Liver (tissue), 3 donors: ENCODE data around the gene SUGCT.

Experiments
- CTCF ChIP-seq: fragments of 150-350 bp; IDR thresholded peaks from 2 replicates; pipeline ENCODE4 v1.5.1; 2017; ENCODE audit warnings: improper control_type of control experiment, low read depth, low read length; ENCODE audit not compliant: missing input control
- EGR1 ChIP-seq, 2 donors: IDR thresholded peaks; 2 replicates each; pipeline ENCODE4 v1.6.1; 2016 to 2018; ENCODE audit warnings: antibody characterized with exemption in 2 of 2, low read depth in 2 of 2
- FOXA1 ChIP-seq: IDR thresholded peaks from 2 replicates; pipeline ENCODE4 v1.6.1; 2016; ENCODE audit warnings: antibody characterized with exemption
- JUND ChIP-seq, 2 donors: IDR thresholded peaks; 2 replicates each; pipeline ENCODE4 v1.6.1; 2016; ENCODE audit warnings: antibody characterized with exemption in 2 of 2
- MAX ChIP-seq: IDR thresholded peaks from 2 replicates; pipeline ENCODE4 v1.6.1; 2016; ENCODE audit warnings: antibody characterized with exemption
- REST ChIP-seq: IDR thresholded peaks from 2 replicates; pipeline ENCODE4 v1.6.1; 2016; ENCODE audit warnings: antibody characterized with exemption, mild to moderate bottlenecking
- RXRA ChIP-seq, 2 donors: IDR thresholded peaks; 2 replicates each; pipeline ENCODE4 v1.6.1; 2017 to 2018; ENCODE audit warnings: antibody characterized with exemption in 2 of 2, mild to moderate bottlenecking in 1 of 2
- SP1 ChIP-seq: IDR thresholded peaks from 2 replicates; pipeline ENCODE4 v1.6.1; 2018; ENCODE audit warnings: antibody characterized with exemption, mild to moderate bottlenecking
- ZBTB33 ChIP-seq: IDR thresholded peaks from 2 replicates; pipeline ENCODE4 v1.6.1; 2016; ENCODE audit warnings: antibody characterized with exemption
- donor health status: healthy.
- donor health status: healthy.

GRCh38 chr7:40634118-40634517 lies 499.3 kb downstream of the SUGCT start:
- TF ChIP-seq CTCF: no peak
- TF ChIP-seq EGR1 (IDR thresholded peaks at IDR 0.05; ENCODE audit: low read depth in 2 of 2): no peak
- no peak for TF ChIP-seq FOXA1
- TF ChIP-seq SP1: no peak
- TF ChIP-seq REST: no peak
- no peak for TF ChIP-seq JUND (IDR thresholded peaks at IDR 0.05)
- TF ChIP-seq MAX: no peak
- TF ChIP-seq ZBTB33: no peak
- TF ChIP-seq RXRA (IDR thresholded peaks at IDR 0.05): no peak
